HG03521 (cell line): Measurements from ENCODE around the gene KCNMA1.

Experiments
- ATAC-seq: cut with Tn5 transposase; IDR thresholded peaks from one replicate; pipeline ENCODE4 v1.9.1; 2021; ENCODE audit warnings: mild to moderate bottlenecking, moderate library complexity; ENCODE audit not compliant: unreplicated experiment

KCNMA1 gene

DNA sequence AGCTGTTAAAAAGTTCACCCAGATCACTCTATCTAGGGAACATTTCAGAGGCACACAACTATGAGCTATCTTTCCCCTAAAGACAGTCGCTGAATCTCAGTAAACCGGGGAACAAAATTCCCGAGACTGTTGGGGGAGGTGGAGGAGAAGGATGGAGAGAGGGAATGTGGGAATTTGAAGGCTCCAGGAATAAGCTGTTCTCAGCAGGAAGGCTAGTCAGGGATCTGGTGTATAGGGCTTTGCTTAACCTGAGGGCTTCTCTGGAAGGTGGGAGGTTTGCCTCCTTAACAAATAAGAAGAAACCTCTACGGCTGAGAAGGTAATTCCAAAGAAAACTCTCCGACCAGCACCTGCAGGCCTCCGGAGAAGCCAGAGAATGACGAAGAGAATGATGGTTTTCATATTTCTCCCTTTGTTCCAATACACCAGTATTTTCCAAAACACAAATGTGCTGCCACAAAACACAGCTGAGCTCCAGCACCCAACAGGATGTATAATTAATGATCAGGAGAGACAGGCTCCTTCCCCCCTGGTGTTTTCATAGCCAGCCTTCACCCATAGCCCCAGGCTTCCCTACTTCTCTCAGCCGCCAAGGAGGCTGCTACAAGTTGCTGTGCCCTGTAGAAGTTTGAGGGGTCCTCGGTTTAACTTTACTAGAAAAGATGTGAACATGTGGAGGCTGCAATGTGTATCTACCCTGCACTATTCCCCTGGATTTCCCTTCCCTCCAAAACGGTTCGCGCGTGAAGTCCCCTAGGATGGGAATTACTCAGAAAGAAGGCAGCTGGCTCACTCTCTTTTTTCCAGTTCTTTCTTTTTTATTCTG lies 2.0 kb downstream of the KCNMA1 start:
- no peak for ATAC-seq

DNA sequence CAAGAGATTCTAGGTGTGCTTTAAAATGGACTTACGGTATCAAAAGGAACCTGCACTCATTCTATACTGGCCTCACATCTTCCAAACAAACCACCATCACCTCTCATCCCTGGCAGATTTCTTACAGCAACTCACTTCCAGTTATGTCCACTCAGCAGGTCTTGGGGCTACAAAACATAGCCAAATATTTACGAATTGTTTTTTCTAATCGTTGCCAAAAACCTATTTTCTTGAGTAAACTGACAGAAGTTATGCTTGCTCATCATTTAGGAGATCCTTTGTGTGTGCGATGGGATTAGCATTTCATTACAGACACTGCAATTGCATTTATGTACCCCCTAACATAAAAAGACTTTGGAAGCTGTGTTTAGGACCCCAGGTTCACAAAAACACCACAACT lies 2.7 kb downstream of the KCNMA1 start:
- ATAC-seq, result no peak

GRCh38 chr10:77633376-77633775 lies 4.2 kb downstream of the KCNMA1 start:
- ATAC-seq, result no peak

- no peak for ATAC-seq
Observed at GRCh38 chr10:77631241-77631640, 6.4 kb downstream of the KCNMA1 start.

DNA sequence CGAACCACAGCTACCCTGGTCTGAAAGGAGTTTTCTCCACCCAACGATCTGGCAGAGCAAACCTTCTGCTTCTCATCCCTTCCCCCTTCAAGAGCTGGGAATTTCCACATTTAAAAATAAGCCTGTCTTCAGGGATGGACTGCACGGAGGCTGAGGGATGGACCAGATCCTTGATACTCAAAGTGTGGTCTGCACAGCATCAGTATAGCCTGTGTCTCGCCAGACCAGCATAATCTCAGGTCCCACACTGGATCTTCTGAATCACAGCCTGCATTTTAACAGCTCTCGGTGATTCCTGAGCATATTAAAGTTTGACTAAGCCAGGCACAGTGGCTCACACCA lies 7.1 kb downstream of the KCNMA1 start:
- no peak for ATAC-seq

DNA sequence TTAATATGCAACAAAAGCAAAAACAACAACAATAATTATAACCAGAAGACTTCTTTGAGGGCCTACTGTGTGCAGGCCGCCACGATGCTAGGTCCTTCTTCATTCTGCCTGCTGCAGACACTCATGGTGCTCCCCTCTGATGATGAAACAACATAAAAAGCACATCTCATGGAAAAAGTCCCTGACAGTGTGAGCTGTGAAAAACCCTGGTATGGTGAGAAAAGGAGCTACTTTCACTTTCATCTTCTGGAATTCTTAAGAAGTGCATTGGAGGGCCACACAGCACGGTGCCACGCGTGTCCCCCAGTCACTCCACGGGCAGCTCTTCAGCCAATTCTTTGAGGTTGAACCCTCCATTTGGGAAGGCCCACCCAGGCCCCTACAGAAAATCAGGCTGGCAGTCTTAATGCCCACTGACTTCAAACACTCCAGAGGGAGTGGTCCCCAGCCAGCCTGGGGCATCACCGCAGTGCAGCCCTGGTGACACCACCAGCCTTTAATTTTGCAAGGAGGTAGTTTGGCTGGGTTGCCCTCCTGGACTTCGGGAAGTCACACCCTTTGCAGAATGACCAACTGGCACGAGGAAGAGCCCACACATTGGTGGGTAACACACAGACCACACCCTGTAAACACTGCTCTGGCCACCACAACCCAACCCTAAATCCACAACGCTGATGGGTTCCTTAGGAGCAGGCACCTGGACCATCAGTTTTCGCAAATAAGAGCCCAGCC lies 7.7 kb downstream of the KCNMA1 start:
- ATAC-seq, result no peak

GRCh38 chr10:77628906-77629730 lies 8.5 kb downstream of the KCNMA1 start:
- no peak for ATAC-seq

GRCh38 chr10:77626266-77626935 lies 11.2 kb downstream of the KCNMA1 start:
- ATAC-seq, result no peak

GRCh38 chr10:77625379-77625778 lies 12.2 kb downstream of the KCNMA1 start:
- no peak for ATAC-seq

GRCh38 chr10:77622889-77623291 lies 14.7 kb downstream of the KCNMA1 start:
- ATAC-seq, result no peak

- no peak for ATAC-seq
Observed at GRCh38 chr10:77620731-77621130, 16.9 kb downstream of the KCNMA1 start.

DNA sequence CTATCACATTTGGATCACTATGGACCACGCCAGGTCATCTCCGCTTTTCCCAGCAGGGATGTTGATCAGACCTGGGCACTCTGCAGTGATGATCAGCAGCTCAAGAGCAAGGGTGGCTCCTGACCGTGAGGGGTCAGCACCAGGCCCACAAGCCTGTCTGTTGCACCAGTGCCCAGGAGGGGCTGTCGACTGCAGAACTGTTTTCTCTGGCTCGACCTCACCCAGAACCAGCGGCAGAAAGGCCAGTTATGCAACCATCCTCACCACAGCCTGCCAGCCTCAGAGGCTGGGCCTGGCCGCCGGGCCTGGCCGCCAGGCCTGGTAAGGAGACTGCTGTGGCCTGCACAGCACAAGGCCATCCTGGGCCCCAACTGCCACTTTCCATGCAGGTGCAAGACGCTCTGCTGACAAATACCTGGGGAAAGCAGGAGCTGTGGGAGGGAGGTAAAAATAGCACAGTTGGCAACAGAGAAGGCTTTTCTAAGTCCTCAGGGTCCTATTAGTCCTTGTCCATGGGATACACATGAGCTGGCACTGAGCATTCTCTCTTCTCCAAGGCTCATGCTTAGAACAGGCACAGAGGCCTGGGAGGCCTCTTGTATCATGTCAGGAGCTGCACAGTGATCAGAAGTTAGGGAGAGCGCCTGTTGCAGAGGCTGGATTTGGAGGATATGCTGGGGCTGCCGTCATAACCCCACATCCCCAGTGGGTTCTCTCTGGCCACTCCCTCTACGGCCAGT lies 17.5 kb downstream of the KCNMA1 start:
- ATAC-seq, result no peak

DNA sequence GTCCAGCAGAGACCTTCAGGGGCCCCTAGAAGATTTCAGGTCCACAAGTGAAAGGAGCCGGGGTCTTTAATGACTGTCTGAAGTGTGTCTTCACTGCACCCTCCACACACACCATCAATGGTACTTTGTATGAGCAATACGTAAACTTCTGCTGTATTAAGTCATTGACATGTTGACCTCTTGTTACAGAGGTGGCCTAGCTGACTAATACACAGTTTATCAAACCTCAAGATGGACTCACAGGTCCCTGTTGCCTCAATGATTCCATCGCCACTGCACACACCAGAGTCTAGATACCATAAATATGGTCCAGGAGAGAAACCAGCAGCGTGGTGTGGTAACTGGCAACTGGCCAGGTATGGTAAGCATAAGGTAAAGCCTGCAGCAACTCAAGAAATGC lies 19.5 kb downstream of the KCNMA1 start:
- no peak for ATAC-seq

GRCh38 chr10:77616766-77617165 lies 20.8 kb downstream of the KCNMA1 start:
- ATAC-seq, result no peak

GRCh38 chr10:77614778-77615625 lies 22.6 kb downstream of the KCNMA1 start:
- ATAC-seq, result no peak

DNA sequence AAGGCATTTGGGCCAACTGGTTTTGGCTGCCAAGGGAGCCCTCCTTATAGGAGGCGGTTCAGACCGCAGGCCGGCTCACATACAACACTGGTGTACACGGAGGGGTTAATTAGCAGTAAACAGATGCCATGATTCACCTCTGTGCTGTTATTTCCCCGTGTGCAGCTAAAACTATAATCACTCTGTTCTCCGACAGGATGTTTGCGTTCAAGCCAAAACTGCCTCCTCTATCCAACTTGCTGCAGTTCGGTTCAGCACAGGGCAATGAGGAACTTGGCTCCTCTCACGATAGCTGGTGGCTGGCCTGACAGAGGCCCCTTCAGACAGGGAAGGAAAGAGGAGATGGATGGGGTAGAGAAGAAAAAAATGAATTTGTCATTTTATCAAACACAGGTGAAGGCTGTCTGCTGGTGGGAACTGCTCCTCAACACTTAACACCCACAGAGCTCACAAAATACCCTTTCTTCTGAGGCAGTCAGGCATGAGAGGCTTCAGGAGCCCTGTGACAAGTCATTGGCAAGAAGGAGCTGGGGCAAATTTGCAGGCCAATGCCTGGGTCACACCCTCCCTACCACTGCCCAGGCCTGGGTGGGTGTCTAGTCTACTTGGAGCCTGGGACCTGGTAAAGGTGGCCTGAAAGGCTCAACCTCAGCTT lies 24.0 kb downstream of the KCNMA1 start:
- ATAC-seq, result no peak

DNA sequence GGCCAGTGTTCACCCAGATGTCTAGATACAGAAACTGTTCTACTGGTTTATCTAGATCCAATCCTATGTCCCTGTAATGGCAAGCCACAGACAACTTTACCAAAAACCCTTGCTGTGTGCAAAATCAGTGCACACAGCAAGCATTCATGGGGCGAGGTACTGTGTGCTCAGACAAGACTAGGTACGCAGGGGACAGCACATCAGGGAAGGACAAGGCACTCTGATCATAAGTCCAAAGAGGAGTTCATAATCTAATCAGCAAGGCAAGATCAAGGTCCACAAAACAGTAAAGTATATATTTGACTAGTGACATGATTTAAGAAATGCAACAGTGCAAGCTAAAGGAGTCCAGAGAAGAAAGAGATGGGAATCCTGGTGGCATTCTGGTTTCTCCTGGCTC lies 25.9 kb downstream of the KCNMA1 start:
- no peak for ATAC-seq

DNA sequence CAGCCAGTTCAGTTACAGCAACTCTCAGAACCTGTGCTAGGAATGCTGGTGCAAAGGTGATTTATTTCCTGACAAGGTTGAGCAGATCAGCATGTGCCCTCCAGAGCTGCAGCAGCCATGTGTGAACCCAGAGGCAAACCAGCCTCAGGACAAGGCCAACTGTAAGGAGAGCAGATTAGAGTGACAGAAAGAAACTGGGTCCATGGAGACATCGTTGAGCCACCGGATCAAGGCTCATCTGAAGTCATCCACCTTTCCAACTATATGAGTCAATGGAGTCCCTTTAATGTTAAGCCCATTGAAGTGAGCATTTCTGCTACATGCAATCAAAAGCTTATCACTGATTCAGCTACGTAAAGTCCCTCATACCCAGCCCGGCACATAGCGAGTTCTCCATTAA lies 26.4 kb downstream of the KCNMA1 start:
- no peak for ATAC-seq

DNA sequence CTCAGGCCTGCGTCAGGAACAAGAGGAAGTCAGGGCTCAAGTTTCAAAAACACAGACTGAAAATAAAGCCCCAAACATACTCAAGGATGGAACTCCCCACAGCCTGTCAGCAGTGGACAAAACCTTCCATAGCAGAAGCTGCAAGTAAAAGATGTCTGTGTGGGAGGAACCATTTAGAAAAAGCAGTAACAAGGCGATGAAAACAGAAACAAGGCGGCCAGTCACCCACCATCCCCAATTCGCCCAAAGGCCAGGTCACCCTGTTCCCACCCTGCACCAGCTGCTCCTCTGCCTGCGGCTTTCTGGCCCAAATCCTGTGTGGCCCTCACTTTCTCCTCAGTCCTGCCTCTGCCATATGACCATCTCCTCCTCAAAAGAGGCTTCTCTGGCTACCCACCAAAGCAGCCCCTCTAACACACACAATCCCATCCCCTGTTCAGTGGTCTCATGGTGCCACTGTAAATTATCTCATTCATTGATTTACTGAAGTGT lies 27.8 kb downstream of the KCNMA1 start:
- ATAC-seq, result no peak
